GM18909 (cell line): ENCODE data around the gene MYO5A.
A peak's percentile ranks its signal among the peaks of the same experiment; 100 is the strongest.

Experiments used
- ATAC-seq: cut with Tn5 transposase; IDR thresholded peaks from one replicate; pipeline ENCODE4 v1.9.1; 2021; ENCODE audit warnings: mild to moderate bottlenecking; ENCODE audit not compliant: unreplicated experiment, poor library complexity

The MYO5A gene

GRCh38 chr15:52379395-52380106 lies 149.1 kb downstream of the MYO5A start:
- ATAC-seq = peak; percentile 66

DNA sequence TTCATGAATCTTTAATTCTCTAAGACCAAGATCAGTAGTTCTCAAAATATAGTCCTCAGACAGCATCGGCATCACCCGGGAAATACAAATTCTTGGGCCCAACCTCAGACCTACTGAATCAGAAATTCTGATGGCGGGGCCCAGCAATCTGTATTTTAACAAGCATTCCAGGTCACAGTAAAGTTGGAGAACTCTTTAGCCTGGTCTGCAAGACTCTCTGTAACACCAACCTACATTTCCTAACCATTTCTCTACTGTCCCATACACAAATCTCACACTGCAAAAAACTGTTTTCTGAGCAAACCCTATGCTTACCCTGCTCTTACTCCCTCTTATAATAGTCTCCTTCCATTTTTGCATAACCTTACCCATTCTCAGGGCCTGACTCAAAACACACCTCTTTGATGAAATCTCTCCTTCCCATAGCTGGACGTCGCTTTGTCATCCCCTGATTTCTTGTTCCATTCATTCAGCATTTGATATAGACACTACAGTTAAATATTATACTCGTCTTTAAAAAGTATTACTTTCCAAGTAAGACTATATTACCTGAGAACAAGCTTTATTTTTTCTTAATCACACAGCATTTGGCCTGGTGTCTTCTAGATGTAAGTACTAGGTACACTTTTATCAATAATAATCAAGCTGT lies 149.8 kb downstream of the MYO5A start:
- peak; percentile 53 for ATAC-seq

- no peak for ATAC-seq
These were observed 158.7 kb downstream of the MYO5A start for GRCh38 chr15:52370010-52370409.

DNA sequence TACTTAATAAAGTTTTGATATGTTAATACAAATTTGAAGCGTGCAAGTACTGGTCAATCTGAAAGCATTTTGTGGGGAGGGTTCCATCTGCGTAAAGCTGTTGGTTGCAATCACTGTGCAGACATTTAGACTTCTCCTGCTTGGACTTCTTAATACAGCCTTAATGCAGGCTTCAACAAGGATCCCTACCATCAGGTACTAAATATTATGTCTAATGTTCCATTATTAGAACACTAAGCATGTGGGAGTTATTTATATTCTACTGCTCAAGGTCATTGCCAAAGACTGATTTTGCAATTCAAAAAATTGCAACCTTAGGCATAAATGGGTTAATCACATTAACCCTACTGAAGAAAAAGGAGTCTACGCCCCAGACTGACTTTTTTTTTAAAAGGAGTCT lies 159.2 kb downstream of the MYO5A start:
- ATAC-seq = no peak

GRCh38 chr15:52369030-52369429 lies 159.7 kb downstream of the MYO5A start:
- no peak for ATAC-seq

GRCh38 chr15:52368402-52368801 lies 160.3 kb downstream of the MYO5A start:
- ATAC-seq = no peak

DNA sequence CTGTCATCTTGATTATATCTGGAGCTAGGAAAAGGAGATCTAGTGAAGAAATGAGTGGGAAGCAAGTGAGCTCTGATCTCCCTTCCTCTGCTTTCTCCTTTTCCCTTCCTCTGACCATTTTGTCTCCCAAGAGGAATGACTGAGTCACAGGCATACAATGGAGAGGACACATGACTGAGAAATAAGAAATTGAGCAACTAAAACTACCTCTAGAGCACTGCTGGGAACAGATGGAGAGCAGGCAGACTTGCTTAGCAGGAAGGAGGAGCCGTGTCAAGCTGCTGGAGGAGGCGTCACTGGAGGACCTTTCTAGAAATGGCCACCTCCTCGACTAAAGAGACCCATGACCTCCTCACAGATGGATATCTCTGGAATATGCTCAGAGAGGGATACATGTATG lies 166.2 kb downstream of the MYO5A start:
- no peak for ATAC-seq

DNA sequence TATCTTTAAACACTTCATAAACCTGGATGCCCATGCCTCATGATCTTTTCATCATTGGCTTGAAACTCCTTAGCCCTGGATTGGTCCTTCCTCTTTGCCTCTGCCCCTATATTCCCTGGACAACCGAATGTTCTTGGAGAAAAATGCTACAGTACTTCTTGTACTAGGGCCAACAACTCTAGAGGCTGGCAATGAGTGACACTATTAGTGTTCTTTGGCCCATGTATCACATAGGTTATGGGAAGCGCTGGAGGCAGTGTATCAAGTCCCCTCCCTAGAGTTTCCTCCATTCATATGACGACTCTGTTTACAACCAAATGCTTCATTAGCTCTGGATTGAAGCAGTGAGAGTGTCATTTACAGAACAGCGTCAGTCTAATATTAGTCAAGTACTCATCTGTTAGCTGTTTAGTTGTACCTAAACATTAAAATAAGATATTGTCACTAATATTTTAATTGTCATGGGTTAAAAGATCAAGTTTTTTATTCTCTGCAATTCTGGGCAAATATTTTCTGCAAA lies 166.6 kb downstream of the MYO5A start:
- ATAC-seq = no peak

DNA sequence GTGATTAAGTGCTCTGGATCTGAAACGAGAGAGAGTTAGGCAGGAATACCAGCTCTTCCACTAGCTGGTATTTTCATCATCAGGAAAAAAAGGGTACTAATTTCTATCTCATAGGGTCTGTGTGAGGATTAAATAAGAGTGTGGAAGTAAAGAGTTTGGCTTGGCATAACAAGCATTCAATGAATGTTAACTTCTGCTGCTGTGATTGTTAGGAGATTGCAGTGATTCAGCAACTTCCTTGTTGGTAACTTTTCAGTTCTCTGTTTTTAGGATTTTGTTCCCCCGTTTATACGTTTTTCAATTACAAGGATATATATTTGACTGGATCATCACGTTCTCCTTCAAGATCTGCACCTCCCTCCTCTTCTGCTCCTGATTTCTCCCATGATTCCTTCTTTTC lies 167.2 kb downstream of the MYO5A start:
- ATAC-seq = no peak

DNA sequence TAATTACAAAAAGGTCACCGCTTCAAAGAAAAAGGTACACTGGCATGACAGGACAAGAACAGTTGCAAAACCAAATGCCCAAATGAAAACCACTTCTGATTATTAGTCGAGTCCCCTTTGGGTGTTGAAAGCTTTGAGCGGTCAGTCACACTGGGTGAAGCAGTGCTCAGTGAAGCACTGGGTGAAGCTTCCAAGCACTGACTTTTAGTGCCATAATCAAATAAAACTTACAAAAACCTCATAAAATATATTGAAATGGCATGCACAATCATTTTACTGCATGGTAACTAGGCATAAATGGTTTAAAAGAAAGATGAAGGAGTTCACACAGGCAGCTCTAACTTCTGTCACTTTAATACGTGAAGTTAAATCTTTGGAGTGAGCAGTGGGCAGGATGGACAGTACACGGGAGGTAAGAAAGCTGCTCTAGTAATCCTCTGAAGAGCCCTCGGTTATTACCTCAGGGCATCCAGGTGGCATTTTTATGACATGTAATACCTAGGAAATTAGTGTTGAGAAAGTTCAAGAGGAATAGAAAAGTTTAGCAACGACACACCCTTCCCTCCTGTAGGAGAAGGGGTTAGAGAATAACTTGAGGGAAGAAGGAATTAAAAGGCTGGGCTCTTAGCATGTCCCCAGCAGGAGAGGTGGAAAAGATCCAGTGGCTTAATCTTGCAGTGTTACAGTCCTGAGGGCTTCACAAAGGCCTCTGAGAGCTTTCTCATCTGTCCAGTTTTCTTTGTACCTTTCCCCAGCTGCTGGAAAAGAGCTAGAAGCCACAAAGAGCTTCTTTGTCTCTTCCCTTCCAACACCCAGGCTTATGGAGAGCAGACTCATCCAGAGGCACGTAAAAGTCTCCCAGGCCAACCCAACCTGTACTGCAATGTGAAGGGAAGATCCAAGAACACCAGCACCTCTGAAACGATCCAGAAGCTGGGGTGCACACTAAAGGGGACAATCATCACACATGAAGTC lies 168.2 kb downstream of the MYO5A start:
- no peak for ATAC-seq

DNA sequence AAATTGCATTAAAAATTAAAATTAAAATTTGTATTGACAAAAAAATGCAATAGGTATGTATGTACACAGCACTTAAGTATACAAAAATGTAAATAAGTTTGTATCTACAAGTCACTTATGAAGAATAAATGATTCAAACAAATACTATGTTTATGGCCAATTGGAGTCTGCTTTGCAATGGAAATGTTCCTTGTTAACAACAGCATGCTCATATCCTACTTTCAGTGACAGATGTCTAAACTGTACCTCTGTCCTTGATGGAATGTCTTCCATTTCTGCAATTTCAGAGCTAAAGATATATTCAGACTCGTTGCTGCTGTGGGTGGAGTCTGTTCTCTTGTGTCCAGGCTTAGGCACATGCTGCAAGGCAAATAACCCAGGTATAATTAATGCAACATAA lies 169.0 kb downstream of the MYO5A start:
- no peak for ATAC-seq

GRCh38 chr15:52357949-52358348 lies 170.7 kb downstream of the MYO5A start:
- ATAC-seq = no peak

- ATAC-seq = no peak
These were observed 176.6 kb downstream of the MYO5A start for GRCh38 chr15:52352086-52352485.

DNA sequence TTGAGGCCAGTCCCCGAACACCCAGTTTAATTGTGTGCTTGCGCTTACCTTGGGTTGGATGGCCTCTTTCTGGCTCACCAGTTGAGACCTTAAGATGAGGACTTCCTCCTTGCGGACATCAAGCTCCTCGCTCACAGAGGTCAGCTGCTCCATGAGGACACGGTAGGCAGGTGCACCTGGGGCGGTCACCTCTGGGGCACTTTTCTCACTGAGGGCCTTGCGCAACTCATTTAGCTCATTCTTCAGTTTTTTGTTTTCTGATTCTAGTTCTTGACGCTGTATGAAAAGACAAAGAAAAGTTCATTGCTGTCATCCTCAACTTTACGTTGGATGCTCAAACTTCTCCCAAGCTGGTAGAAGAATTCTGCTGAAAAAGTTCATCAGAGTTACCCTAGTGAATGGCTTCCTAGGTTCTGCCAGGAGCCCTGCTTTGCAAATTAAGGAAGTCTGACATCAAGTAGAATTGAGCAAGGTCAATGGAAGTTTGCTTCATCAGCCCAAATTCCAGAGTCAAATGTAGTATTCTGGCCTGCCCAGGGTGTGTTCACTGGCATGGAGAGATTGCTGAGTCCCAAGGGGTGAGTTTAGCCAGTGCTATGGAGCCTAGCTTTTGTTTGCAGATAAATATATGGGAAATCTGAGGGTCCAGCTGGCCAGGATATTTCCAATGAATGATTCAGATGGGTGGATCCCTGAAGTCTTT lies 177.3 kb downstream of the MYO5A start:
- no peak for ATAC-seq

GRCh38 chr15:52350423-52350822 lies 178.3 kb downstream of the MYO5A start:
- ATAC-seq = no peak

DNA sequence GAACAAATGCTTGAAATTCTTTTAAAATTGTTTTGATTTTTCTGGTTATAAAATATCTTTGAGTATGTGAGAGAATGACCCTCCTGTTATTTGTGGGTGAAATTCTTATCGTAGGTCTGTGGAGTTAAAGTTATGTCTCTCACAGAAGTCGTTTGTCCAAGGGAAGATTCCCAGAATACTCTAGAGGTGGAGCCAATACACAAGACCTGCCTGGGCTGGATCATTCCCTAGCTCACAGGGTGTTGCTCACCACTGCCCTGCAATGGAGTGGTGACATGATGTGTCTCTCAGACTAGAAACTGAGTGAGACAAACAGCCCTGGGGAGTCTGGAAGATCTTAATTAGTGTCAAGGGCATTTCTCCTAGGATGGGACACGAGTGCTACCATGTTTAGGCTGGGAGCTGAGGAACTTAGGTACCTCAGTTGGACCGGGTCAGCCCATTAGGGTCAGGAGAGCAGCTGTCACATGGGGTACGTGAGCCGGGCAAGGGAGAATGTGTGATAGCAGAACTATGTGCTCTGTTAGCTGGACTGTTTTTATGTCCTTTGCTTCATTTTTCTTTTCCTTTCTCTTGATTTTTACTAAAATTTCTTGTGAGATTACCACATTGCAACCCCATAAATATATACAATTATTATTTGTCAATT lies 179.5 kb downstream of the MYO5A start:
- no peak for ATAC-seq

DNA sequence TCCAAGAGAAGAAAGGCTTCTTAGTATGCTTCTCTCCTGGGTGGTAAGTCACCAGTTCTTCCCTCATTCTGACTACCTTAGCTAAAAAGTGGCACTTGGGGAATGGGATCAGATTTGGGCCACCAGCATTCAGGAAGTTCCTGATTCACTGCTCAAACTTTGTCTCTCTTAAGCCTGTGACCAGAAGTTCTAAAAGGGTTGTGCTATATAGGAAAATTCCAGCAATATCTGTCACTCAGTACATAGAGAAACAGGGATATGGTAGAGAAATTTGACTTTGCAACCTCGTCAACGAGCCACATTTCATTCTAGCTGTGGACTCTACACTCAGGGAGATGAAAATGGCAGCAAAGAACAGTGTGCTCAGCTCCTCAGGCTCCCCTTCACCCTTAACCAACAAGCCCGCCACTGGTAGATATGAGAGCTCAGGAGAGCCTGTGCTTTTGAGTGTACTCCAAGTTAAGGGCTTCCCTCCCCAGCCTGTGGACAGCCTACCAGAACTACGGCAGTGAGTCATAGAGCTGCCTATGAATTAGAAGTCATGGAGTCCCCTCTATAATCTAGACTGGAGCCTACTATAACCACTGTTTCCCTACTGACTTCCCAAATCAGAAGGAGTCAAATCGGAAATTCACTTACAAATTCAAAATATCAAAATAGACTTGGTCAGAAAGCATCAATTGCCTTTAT lies 180.5 kb downstream of the MYO5A start:
- ATAC-seq = no peak

- ATAC-seq = no peak
These were observed 184.1 kb downstream of the MYO5A start for GRCh38 chr15:52344592-52344991.

DNA sequence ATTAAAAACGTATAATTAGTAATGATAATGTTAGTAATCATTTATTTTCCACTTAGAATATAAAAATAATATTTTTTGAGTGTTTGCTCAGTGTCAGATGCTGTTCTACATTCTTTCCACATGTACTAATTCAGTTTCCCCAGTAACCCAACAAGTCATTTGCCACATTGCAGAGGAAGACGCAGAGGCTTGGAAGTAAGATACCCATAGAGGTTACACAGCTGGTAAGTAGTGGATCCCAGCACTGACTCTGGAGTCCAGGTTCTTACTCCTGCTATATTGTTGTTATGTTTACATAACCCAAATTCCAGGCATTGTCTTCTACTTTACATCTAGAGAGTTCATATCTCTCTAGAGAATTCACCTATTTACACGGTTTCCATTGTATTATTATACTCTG lies 184.8 kb downstream of the MYO5A start:
- no peak for ATAC-seq
